GM18909 (cell line): Measurements from ENCODE around the gene LRMDA.

Source experiments
- ATAC-seq: cut with Tn5 transposase; IDR thresholded peaks from one replicate; pipeline ENCODE4 v1.9.1; 2021; ENCODE audit warnings: mild to moderate bottlenecking; ENCODE audit not compliant: unreplicated experiment, poor library complexity

LRMDA gene

DNA sequence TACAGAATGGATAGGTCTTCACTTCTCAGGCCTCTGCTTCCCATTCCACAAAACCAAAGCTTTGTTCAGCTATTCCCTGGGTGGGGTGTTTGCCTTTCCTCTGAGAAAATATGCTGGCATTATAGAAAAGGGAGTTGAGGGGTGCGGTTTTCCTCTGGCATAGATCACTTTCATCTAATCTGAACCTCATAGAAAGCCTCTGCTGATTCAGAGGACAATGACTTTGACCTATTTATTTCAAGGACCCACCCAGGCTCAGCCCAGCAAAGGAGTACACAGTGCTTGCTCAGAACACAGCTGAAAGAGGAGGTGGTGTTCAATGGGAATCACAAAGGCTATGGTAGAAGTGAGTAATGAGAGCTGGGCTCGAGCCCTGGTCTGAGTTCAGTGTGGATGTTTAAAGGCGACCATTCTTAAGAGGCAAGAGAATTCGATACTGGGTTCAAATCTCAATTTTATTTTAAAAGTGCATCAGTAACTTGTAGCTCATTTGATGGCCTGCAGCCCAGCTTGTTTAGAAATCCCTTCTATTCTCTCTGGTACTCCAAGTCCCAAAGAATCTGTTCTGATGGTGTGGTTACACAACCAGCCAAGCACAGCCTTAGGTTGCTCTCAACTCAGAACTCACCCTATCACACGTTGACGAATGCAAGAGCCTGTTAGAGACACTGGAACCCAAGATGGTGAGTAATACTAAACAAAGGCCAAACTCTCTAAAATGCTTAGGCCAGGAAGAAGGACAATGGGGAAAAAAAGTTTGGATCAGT lies 1012.8 kb downstream of the LRMDA start:
- ATAC-seq = no peak

DNA sequence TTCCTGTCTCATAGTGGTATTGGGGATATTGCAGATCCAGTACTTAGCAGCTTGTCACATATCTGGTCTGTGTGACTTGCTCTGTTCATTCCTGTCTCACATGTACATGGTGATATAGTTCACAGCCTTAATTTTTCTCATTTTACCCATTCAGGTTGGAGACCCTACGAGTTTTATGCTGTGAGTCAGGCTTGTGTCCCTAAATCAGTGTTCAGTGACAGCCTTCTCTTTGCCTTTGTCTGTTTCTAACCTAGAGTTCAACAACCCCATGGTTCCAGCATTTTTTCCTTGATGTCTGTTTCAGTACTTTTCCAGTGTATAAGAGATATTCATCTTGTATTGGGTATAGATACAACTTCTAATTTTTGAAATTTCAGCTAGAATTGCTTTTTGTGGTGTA lies 1016.2 kb downstream of the LRMDA start:
- no peak for ATAC-seq

DNA sequence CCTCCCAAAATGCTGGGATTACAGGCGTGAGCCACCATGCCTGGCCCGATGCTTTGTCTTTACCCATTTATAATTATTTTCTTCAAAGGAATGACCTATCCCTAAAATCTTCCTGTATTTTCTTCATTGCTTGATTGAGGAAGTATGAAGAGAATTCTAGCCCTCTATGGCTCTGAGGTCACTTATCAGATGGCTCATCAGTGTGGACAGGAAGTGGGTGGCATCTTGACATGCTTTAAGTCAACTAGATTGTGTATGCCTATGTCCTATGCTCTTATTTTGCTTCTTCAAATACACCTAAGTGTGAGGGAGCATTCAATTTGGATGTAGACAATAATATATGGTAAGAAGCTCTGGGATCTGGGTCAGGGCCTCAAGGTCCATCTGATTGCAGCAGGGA lies 1020.5 kb downstream of the LRMDA start:
- no peak for ATAC-seq

DNA sequence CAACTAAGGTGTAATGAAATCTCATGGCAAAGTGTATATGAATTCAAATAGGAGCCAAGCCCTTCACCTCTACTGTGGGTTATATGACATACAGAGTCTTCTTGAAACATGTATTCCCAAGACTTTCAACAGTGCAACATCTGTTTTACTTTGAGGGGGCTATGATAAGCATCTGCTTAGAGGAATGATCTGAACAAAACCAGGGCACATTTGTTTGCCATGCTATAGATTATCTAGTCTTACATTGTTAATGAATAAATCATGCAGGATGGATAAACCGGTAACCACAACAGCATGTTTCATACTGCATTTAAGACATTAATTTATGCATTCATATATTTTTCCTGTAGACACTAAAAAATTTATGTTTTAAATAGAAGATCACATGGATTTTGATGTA lies 1021.9 kb downstream of the LRMDA start:
- ATAC-seq = no peak

DNA sequence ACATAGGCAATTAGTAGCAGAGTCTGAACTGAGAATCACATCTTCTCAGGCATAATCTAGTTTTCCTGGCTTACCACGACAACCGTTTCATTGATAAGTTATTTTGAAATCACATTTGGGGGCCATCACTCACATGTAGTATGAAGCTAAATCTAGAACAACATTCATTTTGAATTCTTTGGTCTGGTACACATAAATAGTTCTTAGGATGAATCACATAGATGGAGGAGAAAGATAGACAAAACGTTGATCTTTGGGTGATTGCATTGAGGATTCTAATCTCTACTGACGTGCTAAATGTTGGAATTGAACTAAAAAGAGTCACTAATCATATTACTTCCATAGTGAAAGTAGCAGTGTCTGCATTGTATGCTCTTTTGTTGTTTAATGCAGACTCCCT lies 1022.6 kb downstream of the LRMDA start:
- ATAC-seq = no peak

DNA sequence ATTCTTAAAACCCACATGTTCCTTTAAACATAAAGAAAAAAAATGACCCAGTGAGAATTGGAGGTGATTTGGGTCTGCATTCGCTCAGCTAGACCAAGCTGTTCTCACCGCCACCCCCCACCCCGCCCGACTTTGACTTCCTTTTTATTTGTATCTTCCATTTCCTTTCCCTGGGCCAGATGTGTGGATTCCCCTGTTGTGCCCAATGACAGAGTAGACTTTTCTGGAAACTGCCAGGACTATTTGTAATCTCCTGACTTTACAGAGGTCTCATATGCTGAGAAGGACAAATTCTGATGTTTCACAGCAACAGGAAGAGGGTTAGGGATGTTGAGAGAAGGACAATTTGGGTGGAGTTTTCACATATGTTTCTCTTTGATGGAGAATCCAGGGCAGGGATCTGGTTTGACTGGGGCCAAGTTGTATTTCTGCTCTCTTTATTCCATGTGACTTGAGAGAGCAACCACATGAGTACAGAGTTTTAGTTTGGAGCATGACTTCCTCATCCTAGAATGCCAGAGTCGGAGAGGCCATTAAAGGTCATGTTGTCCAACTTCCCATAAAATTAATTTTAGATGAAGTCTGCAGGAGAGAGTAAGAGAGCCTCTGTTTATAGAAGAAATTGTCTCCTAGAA lies 1023.2 kb downstream of the LRMDA start:
- no peak for ATAC-seq

DNA sequence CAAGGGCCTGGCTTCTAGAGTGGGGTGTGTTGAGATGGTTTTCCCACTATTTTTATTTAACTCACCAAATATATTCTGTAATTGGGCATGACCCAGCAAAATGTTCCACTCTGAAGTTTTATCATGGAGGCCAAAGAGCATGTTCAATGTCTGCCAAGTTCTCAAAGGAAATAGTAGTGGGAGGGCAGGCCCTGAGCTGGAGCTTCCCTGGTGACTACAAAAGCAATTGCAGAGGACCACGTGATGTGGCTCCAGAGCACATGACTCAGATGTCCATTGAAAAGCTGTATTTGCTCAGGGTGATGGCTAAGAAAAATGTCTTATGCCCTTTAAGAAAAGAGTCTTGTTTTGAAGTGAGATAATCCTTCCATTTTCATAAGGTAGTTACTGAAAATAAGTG lies 1024.8 kb downstream of the LRMDA start:
- no peak for ATAC-seq

DNA sequence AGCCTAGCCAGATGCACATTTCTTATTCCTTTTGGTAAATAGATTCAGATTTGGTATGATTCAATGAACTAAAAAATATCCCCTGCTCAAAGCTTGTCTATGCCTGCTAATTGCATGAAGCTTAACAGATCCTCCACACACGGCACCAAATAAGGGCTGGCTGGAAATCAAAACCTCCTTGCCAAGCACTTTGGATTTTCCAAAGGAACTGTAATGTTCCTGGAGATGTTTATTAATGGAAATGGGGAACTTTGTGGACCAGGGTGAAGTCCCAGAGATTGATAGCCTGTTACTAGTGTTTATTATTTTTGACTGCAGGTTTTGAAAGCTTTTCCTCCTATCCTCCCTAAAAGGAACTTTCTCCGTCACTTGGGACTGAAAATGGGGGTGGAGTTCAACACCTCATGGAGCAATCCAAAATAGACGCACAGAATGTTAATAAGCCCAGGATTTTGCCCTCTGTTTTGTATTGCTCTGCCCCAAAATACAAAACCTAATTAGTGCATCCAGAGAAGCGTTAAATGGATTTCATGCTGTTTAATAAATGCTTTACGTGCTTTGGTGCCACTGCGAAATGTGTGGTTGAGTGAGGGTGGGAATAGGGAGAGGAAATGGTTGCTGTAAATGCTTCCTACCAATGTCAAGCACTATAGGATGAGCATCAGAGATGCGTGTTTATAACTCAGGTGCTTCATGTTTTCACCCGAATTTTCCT lies 1027.7 kb downstream of the LRMDA start:
- ATAC-seq = no peak

DNA sequence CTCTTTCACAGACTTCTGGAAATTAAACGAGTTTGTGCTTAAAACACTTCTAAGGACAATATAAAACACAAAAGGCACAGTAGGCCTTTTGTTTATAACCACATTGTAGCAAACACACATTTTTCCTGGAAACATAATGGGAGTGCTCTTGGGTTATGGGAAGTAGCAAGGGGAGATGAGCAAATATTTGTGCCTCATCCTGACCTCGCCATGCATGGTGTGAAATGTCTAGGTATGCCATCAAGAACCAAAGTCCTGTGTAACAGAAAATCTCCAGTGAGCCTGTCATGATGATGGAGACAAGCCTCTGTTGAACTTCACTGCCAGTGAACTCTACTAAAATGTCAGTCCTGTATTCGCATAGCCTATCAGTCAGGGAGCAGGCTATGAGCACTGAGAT lies 1029.6 kb downstream of the LRMDA start:
- ATAC-seq = no peak

DNA sequence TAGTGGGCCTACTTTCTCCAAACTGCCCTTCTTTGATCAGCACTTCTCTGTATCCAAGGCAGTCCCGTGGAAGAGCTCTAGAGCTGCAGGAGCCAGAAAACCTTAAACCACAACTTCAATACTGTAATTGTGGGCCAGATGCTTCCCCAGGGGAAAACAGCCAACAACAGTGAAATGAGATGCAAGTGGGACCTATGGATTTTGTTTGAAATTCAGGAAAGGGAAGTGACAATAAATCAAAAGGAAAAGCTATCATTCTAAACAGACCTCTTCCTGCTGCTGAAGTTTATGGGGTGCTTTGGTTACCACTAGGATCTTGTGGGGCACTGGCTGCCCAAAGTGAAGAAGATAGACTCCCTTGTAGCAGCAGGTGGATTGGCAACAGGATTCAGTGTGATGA lies 1031.7 kb downstream of the LRMDA start:
- ATAC-seq = no peak

DNA sequence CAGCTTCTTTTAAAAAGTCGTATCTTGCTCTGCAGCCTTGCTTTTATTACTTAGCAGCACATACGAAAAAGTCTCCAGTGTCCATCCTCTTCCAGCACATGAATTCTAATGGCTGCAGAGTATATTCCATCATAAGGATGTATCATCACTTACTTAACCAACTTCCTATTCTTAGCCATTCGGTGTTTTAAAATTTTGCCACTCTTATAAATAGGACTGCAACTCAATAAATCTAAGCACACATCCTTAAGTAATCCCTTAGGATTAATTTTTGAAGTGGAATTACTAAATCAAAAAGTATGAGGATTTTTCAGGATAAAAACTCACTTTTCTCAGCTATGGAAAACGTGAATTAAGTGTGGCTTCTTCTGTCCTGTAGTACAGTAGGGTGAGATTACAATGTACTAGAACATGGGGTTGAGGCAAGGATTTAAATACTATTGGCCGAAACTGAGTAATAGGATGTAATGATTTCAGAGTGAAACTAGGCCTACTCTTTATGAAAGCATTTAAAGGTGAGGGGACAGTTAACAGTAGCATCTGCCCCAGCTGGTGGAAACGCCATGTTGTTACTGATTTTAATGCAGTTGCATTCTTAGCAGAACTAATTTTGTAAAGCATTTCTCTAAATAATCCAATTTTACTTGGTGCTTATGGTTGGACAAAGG lies 1035.5 kb downstream of the LRMDA start:
- no peak for ATAC-seq

DNA sequence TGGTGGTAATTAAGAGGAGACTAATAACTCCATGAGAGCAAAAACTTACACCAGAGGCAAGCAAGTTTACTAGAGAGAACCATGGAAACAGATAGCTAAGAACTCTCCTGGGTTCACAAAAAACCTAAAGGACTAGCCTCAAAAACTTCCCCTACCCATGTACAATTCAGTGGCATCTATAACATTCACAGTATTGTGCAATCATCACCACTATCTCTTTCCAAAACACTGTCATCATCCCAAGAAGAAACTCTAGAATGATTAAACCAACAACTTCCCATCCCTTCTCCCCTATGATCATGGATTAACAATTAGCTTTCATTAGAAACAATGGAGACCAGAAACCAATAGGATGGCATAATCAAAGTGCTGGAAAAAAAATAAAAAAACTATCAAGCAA lies 1038.3 kb downstream of the LRMDA start:
- no peak for ATAC-seq

DNA sequence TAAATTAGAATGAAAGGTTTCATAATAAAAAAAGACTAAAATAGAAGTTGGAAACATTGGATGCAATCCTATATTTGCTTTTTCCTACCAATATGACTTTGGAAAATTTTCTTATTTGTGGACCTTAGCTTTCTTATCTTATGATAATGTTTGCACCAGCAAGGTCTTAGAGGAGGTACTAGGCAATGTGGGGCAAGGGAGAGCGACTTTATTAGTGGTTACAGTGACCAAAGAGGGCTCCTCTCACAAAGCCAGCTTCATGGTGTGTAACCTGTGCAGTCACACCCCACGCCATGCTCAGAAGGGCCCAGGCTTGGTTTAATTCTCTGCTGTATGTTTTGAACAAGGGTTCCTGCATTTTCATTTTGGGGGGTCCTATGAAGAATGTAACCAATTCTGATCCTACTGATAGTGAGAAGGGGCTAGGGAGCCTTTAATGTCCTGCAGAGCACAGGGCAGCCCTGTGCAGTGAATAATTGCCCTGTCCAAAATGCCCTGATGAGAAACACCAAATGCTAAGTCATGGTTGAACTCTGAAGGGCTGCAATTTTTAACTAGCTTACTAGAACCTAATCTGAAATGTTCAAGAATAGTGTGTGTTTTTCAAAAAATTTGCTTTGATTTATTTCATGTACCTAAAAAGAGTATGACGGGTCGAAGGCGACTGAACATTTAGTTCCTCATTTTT lies 1047.8 kb downstream of the LRMDA start:
- ATAC-seq = no peak

DNA sequence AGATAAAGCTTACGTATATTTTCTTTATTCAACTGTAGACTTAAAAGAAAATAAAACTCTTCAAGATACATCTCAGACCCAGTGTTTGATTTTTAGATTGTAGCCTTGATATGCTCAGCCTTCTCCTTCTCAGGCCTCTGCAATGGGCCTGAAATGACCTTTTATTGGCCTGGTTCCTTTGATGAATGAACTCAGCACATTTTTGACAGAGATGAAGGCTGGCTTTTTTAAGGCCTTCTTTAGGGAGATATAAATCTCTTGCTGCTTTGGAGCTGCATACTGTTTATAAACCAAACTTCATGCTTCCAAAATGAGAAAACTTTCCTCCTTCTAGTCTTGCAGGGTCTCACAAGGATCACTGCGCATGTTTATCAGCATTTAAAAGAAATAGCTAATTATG lies 1049.8 kb downstream of the LRMDA start:
- ATAC-seq = no peak

DNA sequence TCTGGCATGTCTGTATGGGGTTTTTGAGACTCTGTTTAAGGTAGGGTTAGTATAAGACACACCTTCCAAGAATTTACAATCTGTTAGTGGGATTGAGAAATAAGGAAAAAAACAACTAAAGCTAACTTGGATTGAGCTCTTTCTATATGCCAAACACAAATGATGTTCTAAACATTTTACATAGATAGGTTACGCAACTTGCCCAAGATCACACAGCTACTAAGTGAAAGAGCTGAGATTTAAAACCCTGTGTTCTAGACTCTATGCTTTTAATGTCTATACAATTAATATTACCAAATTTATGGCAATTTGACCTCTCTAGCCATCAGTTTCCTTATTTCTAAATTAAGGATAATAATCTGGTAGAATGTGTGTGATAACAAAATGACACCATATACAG lies 1056.2 kb downstream of the LRMDA start:
- ATAC-seq = no peak

DNA sequence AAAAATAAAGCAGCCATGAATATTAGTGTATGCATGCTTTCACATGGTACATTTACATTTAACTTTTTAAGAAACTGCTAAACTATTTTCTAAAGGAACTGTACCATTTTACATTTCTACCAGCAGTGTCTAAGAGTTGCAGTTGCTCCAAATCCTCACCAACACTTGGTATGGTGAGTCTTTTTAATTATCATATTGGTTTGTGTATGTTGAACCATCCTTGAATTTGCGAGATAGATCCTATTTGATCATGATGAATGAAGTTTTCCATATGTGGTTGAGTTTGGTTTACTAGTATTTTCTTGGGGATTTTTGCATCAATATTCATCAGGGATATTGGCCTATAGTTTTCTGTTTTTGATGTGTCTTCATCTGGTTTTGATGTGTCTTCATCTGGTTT lies 1057.2 kb downstream of the LRMDA start:
- ATAC-seq = no peak

DNA sequence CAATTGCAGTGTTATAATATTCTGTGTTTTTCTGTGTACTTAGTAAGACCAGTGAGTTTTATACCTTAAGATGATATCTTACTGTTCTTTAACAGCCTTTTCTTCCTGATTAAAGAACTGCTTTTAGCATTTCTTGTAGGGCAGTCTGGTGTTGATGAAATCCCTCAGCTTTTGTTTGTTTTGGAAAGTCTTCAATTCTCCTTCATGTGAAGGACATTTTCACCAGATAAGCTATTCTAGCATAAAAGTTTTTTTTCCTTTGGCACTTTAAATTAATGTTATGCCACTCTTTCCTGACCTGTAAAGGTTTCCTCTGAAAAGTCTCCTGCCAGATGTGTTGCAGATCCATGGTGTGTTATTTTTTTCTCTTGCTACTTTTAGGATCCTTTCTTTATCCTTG lies 1059.8 kb downstream of the LRMDA start:
- ATAC-seq = no peak

DNA sequence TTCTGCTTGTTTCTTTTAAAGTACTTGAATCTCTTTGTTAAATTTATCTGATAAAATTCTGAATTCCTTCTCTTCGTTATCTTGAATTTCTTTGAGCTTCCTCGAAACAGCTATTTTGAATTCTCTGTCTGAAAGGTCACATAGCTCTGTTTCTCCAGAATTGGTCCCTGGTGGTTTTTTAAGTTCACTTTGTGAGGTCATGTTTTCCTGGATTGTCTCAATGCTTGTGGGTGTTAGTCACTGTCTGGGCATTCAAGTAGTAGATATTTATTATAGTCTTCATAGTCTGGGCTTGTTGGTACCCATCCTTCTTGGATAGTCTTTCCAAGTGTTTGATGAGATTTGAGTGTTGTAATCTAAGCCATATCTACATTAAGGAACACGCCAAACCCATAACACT lies 1060.6 kb downstream of the LRMDA start:
- ATAC-seq = no peak

DNA sequence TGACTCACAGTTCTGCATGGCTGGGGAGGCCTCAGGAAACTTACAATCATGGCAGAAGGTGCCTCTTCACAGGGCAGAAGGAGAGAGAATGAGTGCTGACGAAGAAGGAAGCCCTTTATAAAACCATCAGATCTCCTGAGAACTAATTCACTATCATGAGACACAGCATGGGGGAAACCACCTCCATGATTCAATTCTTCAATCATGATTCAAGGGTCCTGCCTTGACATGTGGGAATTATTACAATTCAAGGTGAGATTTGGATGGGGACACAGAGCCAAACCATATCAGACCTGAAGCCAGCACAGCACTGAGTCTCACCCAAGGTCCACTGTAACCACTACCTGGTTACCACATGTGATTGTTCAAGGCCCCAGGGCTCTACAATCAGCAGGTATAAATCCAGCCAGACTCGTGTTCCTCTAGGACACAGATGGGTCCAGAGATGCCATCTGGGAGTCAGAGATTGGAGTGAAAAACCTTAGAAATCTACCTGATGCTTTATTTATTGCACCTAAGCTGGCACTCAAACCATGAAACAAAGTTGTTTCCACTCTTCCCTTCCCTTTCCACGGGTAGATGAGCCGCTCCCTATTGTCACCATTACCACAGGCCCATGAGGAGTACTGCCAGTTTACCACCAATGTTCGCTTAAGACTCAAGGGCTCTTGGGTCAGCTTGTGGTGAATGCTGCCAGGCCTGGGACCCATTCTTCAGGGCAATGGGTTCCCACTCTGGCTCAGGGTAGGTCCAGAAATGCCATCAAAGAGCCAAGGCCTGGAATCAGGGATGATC lies 1061.5 kb downstream of the LRMDA start:
- ATAC-seq = no peak

DNA sequence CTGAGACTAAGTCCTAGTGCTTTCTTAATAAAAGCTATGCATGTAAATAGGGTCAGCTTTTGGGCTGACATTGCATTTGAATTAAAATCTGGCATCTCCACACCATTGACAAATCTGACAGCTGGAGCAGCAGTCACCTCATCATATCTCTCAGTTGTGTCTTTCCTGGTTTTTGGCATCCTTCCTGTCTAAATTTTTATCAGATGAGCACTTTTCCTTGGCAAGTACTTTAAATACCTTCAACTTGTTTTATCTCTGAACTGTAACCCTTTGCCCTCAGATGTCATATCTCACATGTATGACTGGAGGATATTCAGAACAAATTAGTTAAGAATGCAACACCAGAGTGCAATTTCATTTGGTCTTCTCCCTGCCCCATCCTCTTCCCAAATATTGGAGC lies 1066.2 kb downstream of the LRMDA start:
- ATAC-seq = no peak
